Fibroblast of mammary gland (primary cell): ENCODE data around the gene SNX20.

Experiments
- DNase-seq: peaks from one replicate; pipeline ENCODE4 v3.0.0-alpha.2; 2010; ENCODE audit warnings: low read depth
- H3K4me3 ChIP-seq: 2 replicates; pipeline ENCODE4 v1.5.1; 2011; ENCODE audit warnings: low read depth, mild to moderate bottlenecking, low read length, moderate library complexity; ENCODE audit not compliant: control insufficient read depth
- CTCF ChIP-seq: conservative IDR thresholded peaks from 2 replicates; pipeline ENCODE4 v1.5.1; 2011; ENCODE audit warnings: low read depth, low read length, inconsistent platforms; ENCODE audit not compliant: control insufficient read depth, insufficient read depth

The SNX20 gene

GRCh38 chr16:50680556-50680893 lies 587 bp downstream of the SNX20 start:
- H3K4me3 ChIP-seq, result no peak overlapping the region
- no peak for DNase-seq
- no peak for TF ChIP-seq CTCF

GRCh38 chr16:50679676-50680555 lies 1.2 kb downstream of the SNX20 start:
- H3K4me3 ChIP-seq, result no peak overlapping the region
- no peak for TF ChIP-seq CTCF
- DNase-seq, result no peak

GRCh38 chr16:50679266-50679665 lies 1.8 kb downstream of the SNX20 start:
- no peak for DNase-seq
- no peak overlapping the region for H3K4me3 ChIP-seq
- no peak for TF ChIP-seq CTCF

- no peak for TF ChIP-seq CTCF
Observed at GRCh38 chr16:50678531-50678930, 2.6 kb downstream of the SNX20 start.

GRCh38 chr16:50677351-50677750 lies 3.8 kb downstream of the SNX20 start:
- H3K4me3 ChIP-seq, result no peak overlapping the region
- no peak for DNase-seq
- peak; percentile 39 for TF ChIP-seq CTCF

More at GRCh38 chr16:50678531-50678930, 2.6 kb downstream of the SNX20 start:
- no peak for DNase-seq
- H3K4me3 ChIP-seq, result no peak overlapping the region

GRCh38 chr16:50676684-50677225 lies 4.4 kb downstream of the SNX20 start:
- TF ChIP-seq CTCF, result no peak
- H3K4me3 ChIP-seq, result no peak overlapping the region
- no peak for DNase-seq
